SK-N-SH (cell line): ENCODE results near the gene SAMD15. TPM values are rescaled to one million over a fixed set of nuclear protein-coding genes. Genes with fewer than 3 reads are reported as not detected.

Experiments
- CTCF ChIA-PET: fragments of 300-600, 350-600 bp; formaldehyde crosslinking; extraction: SDS; loops from one replicate; lab custom pipeline; 2021; lab: Yijun Ruan, JAX
- POLR2A ChIA-PET: fragments of 350-600 bp; sonication (Branson Sonifier 250); formaldehyde crosslinking; extraction: SDS; loops from one replicate; lab custom pipeline; 2020; ENCODE audit warnings: antibody characterized with exemption, inconsistent platforms; lab: Yijun Ruan, JAX
- DNase-seq: peaks from one replicate; pipeline ENCODE4 v3.0.0; 2012
- H2AFZ ChIP-seq: fragments of 200-600 bp; sonication (generic); 2 replicates; pipeline ENCODE4 v1.8.1; 2016; ENCODE audit warnings: antibody characterized with exemption, mild to moderate bottlenecking, low read depth
- H3F3A ChIP-seq: fragments of 200-600 bp; sonication (generic); replicated peaks from 2 replicates; pipeline ENCODE3; 2016; ENCODE audit warnings: antibody characterized with exemption, mild to moderate bottlenecking; ENCODE audit not compliant: insufficient read depth
- H3K27ac ChIP-seq, 2 experiments: fragments of 200-500 bp in 1 of 2; fragments of 200-600 bp in 1 of 2; sonication (Bioruptor generic) in 1 of 2; sonication (generic), shearing (Covaris generic) in 1 of 2; 2 replicates each; pipeline versions ENCODE4 v1.5.1 to v1.6.1; 2014 to 2016; ENCODE audit warnings: low read depth in 2 of 2, inconsistent platforms in 1 of 2, low read length in 1 of 2, mild to moderate bottlenecking in 1 of 2, mixed read lengths in 1 of 2
- H3K27me3 ChIP-seq: fragments of 200-600 bp; sonication (generic), shearing (Covaris generic); 2 replicates; pipeline ENCODE4 v1.6.1; 2016; ENCODE audit warnings: mixed run types; ENCODE audit not compliant: insufficient read depth
- H3K36me3 ChIP-seq, 2 experiments: fragments of 200-500 bp in 1 of 2; fragments of 200-600 bp in 1 of 2; sonication (Bioruptor generic) in 1 of 2; sonication (generic) in 1 of 2; replicated peaks in 1 of 2; 2 replicates each; pipeline versions ENCODE3 to v1.5.1; 2014 to 2016; ENCODE audit warnings: low read length in 1 of 2, mild to moderate bottlenecking in 1 of 2; ENCODE audit not compliant: insufficient read depth in 2 of 2, control insufficient read depth in 1 of 2
- H3K4me1 ChIP-seq, 2 experiments: fragments of 200-500 bp in 1 of 2; fragments of 200-600 bp in 1 of 2; sonication (Bioruptor generic) in 1 of 2; sonication (generic), shearing (Covaris generic) in 1 of 2; 2 replicates each; pipeline versions ENCODE4 v1.5.1 to v1.6.1; 2014 to 2016; ENCODE audit warnings: low read depth in 1 of 2, low read length in 1 of 2, mixed run types in 1 of 2; ENCODE audit not compliant: insufficient read depth in 2 of 2, control insufficient read depth in 1 of 2
- H3K4me2 ChIP-seq: fragments of 200-600 bp; sonication (generic), shearing (Covaris generic); 2 replicates; pipeline ENCODE4 v1.6.1; 2017; ENCODE audit warnings: mixed run types
- H3K4me3 ChIP-seq, 2 experiments: fragments of 200-500 bp in 1 of 2; fragments of 200-600 bp in 1 of 2; sonication (Bioruptor generic) in 1 of 2; sonication (generic), shearing (Covaris generic) in 1 of 2; 2 replicates each; pipeline versions ENCODE4 v1.5.1 to v1.8.1; 2014 to 2016; ENCODE audit warnings: low read depth in 2 of 2, inconsistent platforms in 1 of 2, low read length in 1 of 2, mild to moderate bottlenecking in 1 of 2, mixed read lengths in 1 of 2, moderate library complexity in 1 of 2
- H3K79me2 ChIP-seq: fragments of 200-600 bp; sonication (generic); 2 replicates; pipeline ENCODE4 v1.8.1; 2017; ENCODE audit warnings: mild to moderate bottlenecking; ENCODE audit not compliant: insufficient read depth
- H3K9ac ChIP-seq: fragments of 200-600 bp; sonication (generic); 2 replicates; pipeline ENCODE4 v1.6.1; 2017; ENCODE audit warnings: mixed run types
- H3K9me2 ChIP-seq: fragments of 200-600 bp; sonication (generic); 2 replicates; pipeline ENCODE4 v1.6.1; 2017; ENCODE audit warnings: mixed run types
- H3K9me3 ChIP-seq: fragments of 200-600 bp; sonication (generic); 2 replicates; pipeline ENCODE4 v1.6.1; 2017; ENCODE audit warnings: mixed run types, mild to moderate bottlenecking, moderate library complexity
- H4K20me1 ChIP-seq: fragments of 200-600 bp; sonication (generic); 2 replicates; pipeline ENCODE4 v1.6.1; 2017; ENCODE audit warnings: mild to moderate bottlenecking, mixed run types; ENCODE audit not compliant: insufficient read depth
- CTCF ChIP-seq: fragments of 200-600 bp; sonication (generic); IDR thresholded peaks from 2 replicates; pipeline ENCODE4 v1.6.1; 2017; ENCODE audit warnings: antibody characterized with exemption, mild to moderate bottlenecking, moderate library complexity
- EP300 ChIP-seq, 2 experiments: IDR thresholded peaks; 2 replicates each; pipeline versions ENCODE4 v1.4.0 to v1.6.1; 2012; ENCODE audit warnings: borderline replicate concordance in 1 of 2, low read depth in 1 of 2, low read length in 1 of 2
- EZH2phosphoT487 ChIP-seq: fragments of 200-600 bp; sonication (generic); IDR thresholded peaks from 2 replicates; pipeline ENCODE4 v1.6.1; 2017; ENCODE audit warnings: low read depth, mixed run types, mild to moderate bottlenecking, antibody characterized with exemption, moderate library complexity, borderline replicate concordance
- FOSL2 ChIP-seq: IDR thresholded peaks from 2 replicates; pipeline ENCODE4 v1.4.0; 2012; ENCODE audit warnings: low read depth, mild to moderate bottlenecking, moderate library complexity, borderline replicate concordance
- MAX ChIP-seq: IDR thresholded peaks from 2 replicates; pipeline ENCODE4 v1.4.0; 2012; ENCODE audit warnings: low read depth
- MEF2A ChIP-seq: IDR thresholded peaks from 2 replicates; pipeline ENCODE4 v1.4.0; 2012; ENCODE audit warnings: low read depth, borderline replicate concordance
- PBX3 ChIP-seq: IDR thresholded peaks from 2 replicates; pipeline ENCODE4; 2012
- POLR2AphosphoS5 ChIP-seq: IDR thresholded peaks from 2 replicates; pipeline ENCODE4 v1.6.1; 2012; ENCODE audit warnings: low read depth, low read length
- RCOR1 ChIP-seq: fragments of 150-350 bp; IDR thresholded peaks from 2 replicates; pipeline ENCODE4 v1.6.1; 2017; ENCODE audit warnings: antibody characterized with exemption, low read length
- RXRA ChIP-seq: IDR thresholded peaks from 2 replicates; pipeline ENCODE4 v1.4.0; 2012; ENCODE audit warnings: low read depth, mild to moderate bottlenecking, borderline replicate concordance
- SIN3A ChIP-seq: IDR thresholded peaks from 2 replicates; pipeline ENCODE4 v1.6.1; 2012; ENCODE audit warnings: low read depth, mild to moderate bottlenecking, low read length, moderate library complexity, borderline replicate concordance
- USF2 ChIP-seq: fragments of 150-350 bp; IDR thresholded peaks from 2 replicates; pipeline ENCODE4 v1.6.1; 2017; ENCODE audit warnings: antibody characterized with exemption, low read length, low read depth, borderline replicate concordance
- YY1 ChIP-seq: IDR thresholded peaks from 2 replicates; pipeline ENCODE4 v1.4.0; 2012; ENCODE audit warnings: low read depth, mild to moderate bottlenecking
- WGBS: methylation state at CpG from one replicate; pipeline ENCODE4 v1.1.6; 2017; ENCODE audit warnings: low lambda C conversion rate; 5-methylcytosine and 5-hydroxymethylcytosine counted together
- polyA plus RNA-seq, 3 experiments: library from polyadenylated mRNA; depleted of rRNA; stranded (reverse); fragments of >200 nt; gene quantifications; 2 replicates each; pipeline ENCODE4 v1.2.3, GENCODE V29; 2012

SAMD15 gene
- polyA plus RNA-seq, 1 of the 3 experiments (the other 2 are of a cell fraction) = 1.7 TPM

GRCh38 chr14:77416836-77417235, 39.7 kb downstream of the SAMD15 start (continued):
- TF ChIP-seq RXRA (no peak), EP300 (IDR thresholded peaks at IDR 0.05; ENCODE audit: borderline replicate concordance in 1 of 2, low read depth in 1 of 2, low read length in 1 of 2) (no peak)

- no peak overlapping the region for H2AFZ ChIP-seq
- POLR2A ChIA-PET = no interaction called here
- H3K27me3 ChIP-seq = no peaks in the 10 kb centered on the region
- no peak for TF ChIP-seq YY1
- 0 out of 2 replicates have a peak, but pooled peaks have one; percentile 9 for TF ChIP-seq PBX3
- no peak for TF ChIP-seq CTCF
- TF ChIP-seq USF2 = no peak
- peaks cover 10% of the 10 kb centered on the region; the same call in 1 of the 2 replicates for H3K9me3 ChIP-seq
- H3K4me1 ChIP-seq = no peaks in the 10 kb centered on the region
- no peak overlapping the region for H3K9ac ChIP-seq
- no peak overlapping the region for H3K4me2 ChIP-seq
- WGBS = 43% methylated on average over 2 of the region's 2 CpGs
- H3K4me3 ChIP-seq = no peak overlapping the region
- no peaks in the 10 kb centered on the region for H4K20me1 ChIP-seq
- peaks cover 32 to 48% of the 10 kb centered on the region in 2 experiments for H3K36me3 ChIP-seq
- no peaks in the 10 kb centered on the region for H3K79me2 ChIP-seq
- DNase-seq = no peak
- H3K9me2 ChIP-seq = no peaks in the 10 kb centered on the region
- H3F3A ChIP-seq = peaks cover 9% of the 10 kb centered on the region
- CTCF ChIA-PET = no interaction called here
- no peak overlapping the region for H3K27ac ChIP-seq
Observed at GRCh38 chr14:77421201-77421600, 44.0 kb downstream of the SAMD15 start.

- peaks cover 10% of the 10 kb centered on the region; the same call in 1 of the 2 replicates for H3K9me3 ChIP-seq
- peaks cover 47 to 70% of the 10 kb centered on the region in 2 experiments for H3K36me3 ChIP-seq
- H3K9me2 ChIP-seq = no peaks in the 10 kb centered on the region
- H3K4me1 ChIP-seq = no peaks in the 10 kb centered on the region
- H4K20me1 ChIP-seq = no peaks in the 10 kb centered on the region
- ChIA-PET POLR2A (no interaction called here), CTCF (no interaction called here)
- no peak within 1 kb of the TSS for H3K27ac ChIP-seq
- no peak within 1 kb of the TSS for H3K4me3 ChIP-seq
- TF ChIP-seq POLR2AphosphoS5 = no peak
- TF ChIP-seq EZH2phosphoT487 = no peak
- no peak for TF ChIP-seq RCOR1
- no peak for TF ChIP-seq MAX
- TF ChIP-seq SIN3A = no peak
- TF ChIP-seq FOSL2 = no peak
- TF ChIP-seq USF2 = no peak
- TF ChIP-seq MEF2A = no peak
- H3K79me2 ChIP-seq = no peaks in the 10 kb centered on the region
- DNase-seq = no peak
- no peak within 1 kb of the TSS for H3K9ac ChIP-seq
- H3F3A ChIP-seq = peaks cover 3% of the 10 kb centered on the region
- H3K4me2 ChIP-seq = no peak within 1 kb of the TSS
- 100% methylated on average over 1 of the region's 1 CpG for WGBS
- no peak within 1 kb of the TSS for H2AFZ ChIP-seq
- no peaks in the 10 kb centered on the region for H3K27me3 ChIP-seq
Observed at GRCh38 chr14:77423423-77423822, 46.2 kb downstream of the SAMD15 start, which contains the start of gene NOXRED1. Gene NOXRED1 (minus strand): TSS chr14:77423523. CDS start chr14:77422889, 634 bp downstream.
